NB4 (cell line): ENCODE results near the gene PDHB.

ENCODE experiments used
- DNase-seq: peaks from one replicate; pipeline ENCODE4 v3.0.0; 2010; ENCODE audit warnings: low read depth
- H3K4me3 ChIP-seq: one replicate; pipeline ENCODE4 v1.5.1; 2011; ENCODE audit warnings: mild to moderate bottlenecking, low read depth, low read length, moderate library complexity
- MYC ChIP-seq: IDR thresholded peaks from 2 replicates; pipeline ENCODE4 v1.6.1; 2011; ENCODE audit warnings: low read depth, low read length
- POLR2A ChIP-seq: IDR thresholded peaks from 2 replicates; pipeline ENCODE4 v1.6.1; 2011; ENCODE audit warnings: mild to moderate bottlenecking; ENCODE audit not compliant: insufficient read length; ENCODE audit errors: extremely low read depth
- TF ChIP-seq, protein P1 (sequence below): IDR thresholded peaks from one replicate; pipeline ENCODE4 v1.5.1; 2012; ENCODE audit warnings: low read depth, low read length
- TF ChIP-seq, protein P2 (sequence below): IDR thresholded peaks from 2 replicates; pipeline ENCODE4 v1.6.1; 2011; ENCODE audit warnings: low read depth, low read length

Gene PDHB

DNA sequence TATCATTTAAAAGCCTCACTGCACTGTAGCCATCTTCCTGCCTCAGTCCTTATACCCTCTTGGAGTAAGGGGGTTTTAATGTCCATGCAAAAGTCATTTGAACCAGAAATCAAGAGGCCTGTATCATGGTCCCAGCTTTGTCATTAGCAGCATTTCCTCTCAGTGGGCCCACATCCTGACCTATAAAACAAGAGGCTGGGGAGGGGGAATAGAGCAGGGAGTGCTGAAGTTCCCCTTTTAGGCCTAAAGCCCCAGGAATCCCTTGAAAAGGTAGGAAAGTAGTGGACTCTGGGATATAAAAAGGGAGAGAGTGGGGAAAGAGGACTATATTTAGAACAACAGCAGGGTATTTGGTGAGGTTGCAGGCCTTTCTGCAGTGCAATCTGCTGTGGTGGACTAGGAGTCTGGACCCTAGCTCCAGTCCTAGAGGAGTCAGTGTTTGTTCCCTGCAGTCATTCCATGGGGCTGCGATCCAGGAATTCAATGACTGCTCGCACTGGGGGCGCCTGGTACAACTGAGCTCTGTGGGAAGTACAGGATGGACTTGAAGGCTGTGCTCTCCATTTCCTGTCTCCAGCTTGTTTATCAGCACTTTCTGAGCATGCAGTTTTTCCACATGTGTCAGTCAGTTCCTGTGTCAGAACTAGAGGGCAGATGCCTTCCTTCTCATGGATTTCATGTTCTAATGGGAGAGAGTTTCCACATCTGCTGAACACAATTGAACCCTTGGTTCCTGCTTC, 46.8 kb downstream of the PDHB start:
- no peak for TF ChIP-seq POLR2A
- TF ChIP-seq, protein P1, sequence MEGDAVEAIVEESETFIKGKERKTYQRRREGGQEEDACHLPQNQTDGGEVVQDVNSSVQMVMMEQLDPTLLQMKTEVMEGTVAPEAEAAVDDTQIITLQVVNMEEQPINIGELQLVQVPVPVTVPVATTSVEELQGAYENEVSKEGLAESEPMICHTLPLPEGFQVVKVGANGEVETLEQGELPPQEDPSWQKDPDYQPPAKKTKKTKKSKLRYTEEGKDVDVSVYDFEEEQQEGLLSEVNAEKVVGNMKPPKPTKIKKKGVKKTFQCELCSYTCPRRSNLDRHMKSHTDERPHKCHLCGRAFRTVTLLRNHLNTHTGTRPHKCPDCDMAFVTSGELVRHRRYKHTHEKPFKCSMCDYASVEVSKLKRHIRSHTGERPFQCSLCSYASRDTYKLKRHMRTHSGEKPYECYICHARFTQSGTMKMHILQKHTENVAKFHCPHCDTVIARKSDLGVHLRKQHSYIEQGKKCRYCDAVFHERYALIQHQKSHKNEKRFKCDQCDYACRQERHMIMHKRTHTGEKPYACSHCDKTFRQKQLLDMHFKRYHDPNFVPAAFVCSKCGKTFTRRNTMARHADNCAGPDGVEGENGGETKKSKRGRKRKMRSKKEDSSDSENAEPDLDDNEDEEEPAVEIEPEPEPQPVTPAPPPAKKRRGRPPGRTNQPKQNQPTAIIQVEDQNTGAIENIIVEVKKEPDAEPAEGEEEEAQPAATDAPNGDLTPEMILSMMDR = no peak
- TF ChIP-seq MYC = no peak
- DNase-seq = peak; percentile 41
- H3K4me3 ChIP-seq = no peak overlapping the region

DNA sequence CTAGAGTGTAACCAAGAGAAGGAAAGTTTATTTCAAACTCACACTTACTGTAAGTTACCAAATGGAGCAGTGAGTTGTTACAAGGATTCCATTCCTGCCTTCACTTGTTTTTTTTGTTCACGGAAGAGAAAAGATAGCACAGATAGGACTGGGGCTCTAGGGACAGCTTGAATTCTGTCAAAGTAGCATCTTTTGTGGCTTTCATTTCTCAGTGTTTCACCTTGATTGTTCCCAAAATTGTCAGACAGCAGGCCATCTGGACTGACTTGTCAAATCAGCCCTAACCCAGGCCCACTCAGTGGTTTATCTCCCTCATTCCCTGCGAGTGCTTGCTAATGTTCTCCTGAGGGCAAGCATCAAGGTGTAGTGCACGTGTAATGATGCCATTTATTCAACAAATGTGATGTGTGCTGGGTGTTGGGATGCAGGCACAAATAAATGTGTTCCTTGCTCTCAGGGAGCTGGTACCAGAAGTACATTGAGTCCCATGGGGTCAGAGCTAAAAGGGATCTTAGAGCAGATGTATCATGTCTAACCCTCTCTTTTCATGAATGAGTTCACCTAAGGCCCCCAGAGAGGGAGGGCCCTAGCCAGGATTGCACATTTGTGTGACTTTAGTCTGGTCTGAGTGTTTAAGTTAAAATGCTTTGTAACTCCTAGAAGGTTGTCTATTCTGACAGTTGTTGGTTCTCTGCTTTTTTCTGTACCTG, 49.1 kb downstream of the PDHB start:
- no peak for DNase-seq
- TF ChIP-seq, protein P1 = no peak
- TF ChIP-seq, protein P2, sequence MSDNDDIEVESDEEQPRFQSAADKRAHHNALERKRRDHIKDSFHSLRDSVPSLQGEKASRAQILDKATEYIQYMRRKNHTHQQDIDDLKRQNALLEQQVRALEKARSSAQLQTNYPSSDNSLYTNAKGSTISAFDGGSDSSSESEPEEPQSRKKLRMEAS = no peak
- no peak for TF ChIP-seq POLR2A
- no peak for TF ChIP-seq MYC
- no peak overlapping the region for H3K4me3 ChIP-seq

DNA sequence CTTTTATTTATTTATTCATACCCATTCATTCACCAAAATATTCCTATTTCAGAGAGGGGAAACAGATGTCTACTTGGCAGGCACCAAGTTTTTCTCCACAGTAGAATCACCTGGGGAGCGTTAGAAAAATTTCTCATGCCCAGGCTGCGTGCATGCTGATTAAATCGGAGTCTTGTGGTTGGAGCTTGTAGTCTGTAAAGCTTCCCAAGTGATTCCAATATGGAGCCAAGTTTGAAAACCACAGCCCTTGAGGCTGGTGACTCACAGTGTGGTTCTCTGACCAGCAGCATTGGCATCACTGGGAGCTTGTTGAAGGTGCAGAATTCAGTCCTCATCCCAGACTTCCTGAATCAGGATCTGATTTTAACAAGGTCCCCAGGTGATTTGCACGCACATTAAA, 49.7 kb downstream of the PDHB start:
- TF ChIP-seq, protein P1 = no peak
- no peak for TF ChIP-seq MYC
- TF ChIP-seq, protein P2 = no peak
- TF ChIP-seq POLR2A = no peak
- DNase-seq = peak; percentile 23

DNA sequence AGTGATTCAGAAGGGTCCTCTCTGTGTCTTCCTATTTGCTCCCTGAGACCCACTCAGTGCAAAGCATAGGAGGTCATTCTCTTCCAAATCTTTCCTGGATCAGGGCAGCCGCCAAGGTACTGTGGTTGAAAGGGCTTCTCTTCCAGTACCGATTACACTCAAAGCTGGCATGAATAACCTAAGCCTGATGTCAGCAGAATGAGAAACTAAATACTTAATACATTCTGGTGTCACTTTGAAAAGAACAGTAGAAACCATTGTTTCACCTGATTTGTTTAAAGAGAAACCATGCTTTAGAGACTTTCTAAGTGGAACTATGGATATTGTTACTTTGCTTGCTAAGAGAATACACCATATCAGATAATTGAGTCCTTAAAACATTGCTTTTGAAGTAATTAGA, 50.2 kb downstream of the PDHB start:
- DNase-seq = no peak
- H3K4me3 ChIP-seq = no peak overlapping the region
- TF ChIP-seq, protein P1 = no peak
- TF ChIP-seq, protein P2 = no peak
- TF ChIP-seq MYC (no peak), POLR2A (no peak)

More for the DNA sequence above, 49.7 kb downstream of the PDHB start:
- no peak overlapping the region for H3K4me3 ChIP-seq

DNA sequence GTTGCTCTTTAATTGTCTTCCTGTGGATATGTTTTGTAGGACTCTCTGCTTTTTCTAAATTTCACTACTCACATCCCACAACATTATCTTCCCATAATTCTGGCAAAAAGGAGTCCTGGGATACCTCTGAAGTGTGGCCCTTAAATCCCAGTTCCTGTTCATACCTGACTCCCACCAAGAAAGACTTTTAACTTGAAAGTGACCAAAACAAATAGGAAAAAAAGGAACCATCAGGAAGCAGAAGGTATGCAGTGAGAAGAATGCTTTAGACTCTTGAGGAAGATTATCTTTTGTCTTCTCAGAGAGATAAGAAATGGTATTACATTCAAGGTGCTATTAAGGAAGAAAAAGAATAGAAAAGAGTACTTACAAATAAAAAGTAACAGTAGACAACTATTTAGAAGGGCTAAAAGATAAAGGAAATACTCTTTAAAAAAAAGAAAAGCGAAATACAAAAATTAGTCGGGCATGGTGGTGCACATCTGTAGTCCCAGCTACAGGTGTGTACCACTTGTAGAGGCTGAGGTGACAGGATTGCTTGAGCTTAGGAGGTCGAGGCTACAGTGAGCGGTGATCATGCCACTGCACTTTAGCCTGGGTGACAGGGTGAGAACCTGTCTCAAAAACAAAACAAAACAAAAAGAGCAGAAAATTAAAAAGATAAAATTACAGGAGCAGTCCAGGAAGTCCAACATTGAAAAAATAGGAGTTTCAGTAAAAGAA, 54.1 kb downstream of the PDHB start:
- TF ChIP-seq, protein P1 = no peak
- no peak for TF ChIP-seq MYC
- TF ChIP-seq, protein P2 = no peak
- no peak for TF ChIP-seq POLR2A
- DNase-seq = no peak
- H3K4me3 ChIP-seq = no peak overlapping the region
